Measurements from ENCODE around the gene GPR149. TPM values are rescaled to one million over a fixed set of nuclear protein-coding genes. Genes with fewer than 3 reads are reported as not detected.

The GPR149 gene
- polyA plus RNA-seq, 3 donors, result not detected

DNA sequence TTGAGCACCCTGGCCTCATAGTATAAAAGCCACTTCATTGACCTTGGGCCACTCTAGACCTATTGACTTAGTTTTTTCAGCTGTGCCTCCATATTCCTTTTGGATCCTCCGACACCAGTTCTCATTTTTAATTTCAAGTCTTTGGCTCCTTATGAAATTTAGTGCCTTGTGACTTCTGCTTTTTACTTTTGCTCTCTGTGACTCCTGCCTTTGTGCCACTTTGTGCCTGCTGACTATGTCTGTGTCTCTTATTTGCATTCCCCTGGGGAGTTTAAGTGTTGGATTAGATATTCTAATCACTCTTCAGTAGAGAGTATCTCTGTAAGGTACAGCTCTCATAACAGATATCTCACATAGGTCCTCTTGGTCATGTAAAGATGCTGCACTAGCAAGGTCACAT lies 39.6 kb upstream of the GPR149 start:
- Histone ChIP-seq H3K4me3 (replicated peaks in 1 of 3; ENCODE audit: low read depth in 2 of 3, low read length in 3 of 3) (no peak overlapping the region), H3K27me3 (ENCODE audit: control insufficient read depth in 2 of 2, insufficient read depth in 2 of 2, low read length in 2 of 2) (no peaks in the 10 kb centered on the region), H2AFZ (ENCODE audit: insufficient read depth, low read depth, low read length, poor library complexity, severe bottlenecking) (no peak overlapping the region), H3K36me3 (replicated peaks in 1 of 2; ENCODE audit: control insufficient read depth in 1 of 2, insufficient read depth in 2 of 2, low read length in 2 of 2) (no peaks in the 10 kb centered on the region), H3K4me2 (replicated peaks; ENCODE audit: extremely low read depth, low read length, poor library complexity, severe bottlenecking) (no peak overlapping the region), H3K4me1 (ENCODE audit: control insufficient read depth in 1 of 2, insufficient read depth in 2 of 2, low read length in 2 of 2) (no peaks in the 10 kb centered on the region), H3K79me2 (ENCODE audit: insufficient read depth, low read length) (no peaks in the 10 kb centered on the region), H3K9me3 (replicated peaks in 1 of 2; ENCODE audit: control insufficient read depth in 1 of 2, insufficient read depth in 1 of 2, low read length in 2 of 2) (peaks cover 3 to 7% of the 10 kb centered on the region in 2 donors), H4K20me1 (ENCODE audit: insufficient read depth, low read length) (no peaks in the 10 kb centered on the region), H3K27ac (ENCODE audit: low read depth in 1 of 2, low read length in 2 of 2) (no peak overlapping the region), H3K9ac (ENCODE audit: insufficient read depth, low read length, poor library complexity, severe bottlenecking) (no peak overlapping the region)
- TF ChIP-seq, protein P1, sequence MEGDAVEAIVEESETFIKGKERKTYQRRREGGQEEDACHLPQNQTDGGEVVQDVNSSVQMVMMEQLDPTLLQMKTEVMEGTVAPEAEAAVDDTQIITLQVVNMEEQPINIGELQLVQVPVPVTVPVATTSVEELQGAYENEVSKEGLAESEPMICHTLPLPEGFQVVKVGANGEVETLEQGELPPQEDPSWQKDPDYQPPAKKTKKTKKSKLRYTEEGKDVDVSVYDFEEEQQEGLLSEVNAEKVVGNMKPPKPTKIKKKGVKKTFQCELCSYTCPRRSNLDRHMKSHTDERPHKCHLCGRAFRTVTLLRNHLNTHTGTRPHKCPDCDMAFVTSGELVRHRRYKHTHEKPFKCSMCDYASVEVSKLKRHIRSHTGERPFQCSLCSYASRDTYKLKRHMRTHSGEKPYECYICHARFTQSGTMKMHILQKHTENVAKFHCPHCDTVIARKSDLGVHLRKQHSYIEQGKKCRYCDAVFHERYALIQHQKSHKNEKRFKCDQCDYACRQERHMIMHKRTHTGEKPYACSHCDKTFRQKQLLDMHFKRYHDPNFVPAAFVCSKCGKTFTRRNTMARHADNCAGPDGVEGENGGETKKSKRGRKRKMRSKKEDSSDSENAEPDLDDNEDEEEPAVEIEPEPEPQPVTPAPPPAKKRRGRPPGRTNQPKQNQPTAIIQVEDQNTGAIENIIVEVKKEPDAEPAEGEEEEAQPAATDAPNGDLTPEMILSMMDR (IDR thresholded peaks at IDR 0.05), result no peak
- intact Hi-C loops (cut with micrococcal nuclease), result no loop called here
- WGBS (ENCODE audit: insufficient coverage), result no CpG with 5 or more reads among the region's 1 CpG
- Mint-ChIP-seq H3K4me3 (no peak overlapping the region), H3K9me3 (peaks cover 0 to 11% (median 6%) of the 10 kb centered on the region in 7 donors), H3K27me3 (ENCODE audit: low read depth in 3 of 3) (no peaks in the 10 kb centered on the region), H3K27ac (no peak overlapping the region), H3K4me1 (no peaks in the 10 kb centered on the region), H3K36me3 (no peaks in the 10 kb centered on the region)
- no peak for DNase-seq

DNA sequence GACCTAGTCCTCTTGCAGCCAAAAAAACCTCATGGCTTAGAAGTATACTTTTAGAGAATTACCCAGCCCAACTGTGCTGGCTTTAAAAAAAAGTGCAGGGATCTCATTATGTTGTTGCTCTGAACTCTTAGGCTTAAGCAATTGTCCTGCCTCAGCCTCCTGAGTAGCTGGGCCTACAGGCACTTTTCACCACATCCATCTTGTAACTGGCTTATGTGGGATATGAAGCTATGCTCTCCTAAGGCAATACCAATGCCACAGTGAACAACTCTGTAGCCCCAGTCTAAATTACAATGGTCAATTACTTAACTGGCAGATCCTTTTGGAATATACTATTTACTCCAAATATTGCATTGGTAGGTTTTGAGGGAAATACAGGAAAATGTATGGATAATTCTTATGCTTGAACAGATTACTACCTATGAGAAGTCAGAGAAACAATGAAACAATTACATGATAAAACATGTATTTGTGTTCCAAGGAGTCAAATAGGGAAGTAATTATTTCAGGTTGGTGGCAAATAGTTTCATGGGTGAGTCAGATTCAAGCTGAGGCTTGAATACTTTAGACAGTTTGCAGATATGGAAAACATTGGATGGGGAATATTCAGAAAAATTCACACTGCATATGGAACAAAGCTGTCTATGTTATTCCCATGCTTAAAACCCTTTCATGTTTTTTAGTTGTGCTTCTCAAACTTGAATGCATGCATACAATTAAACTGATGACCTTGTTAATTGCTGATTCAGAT lies 34.6 kb upstream of the GPR149 start:
- no peaks in the 10 kb centered on the region for H3K36me3 ChIP-seq (replicated peaks in 1 of 2; ENCODE audit: control insufficient read depth in 1 of 2, insufficient read depth in 2 of 2, low read length in 2 of 2)
- no peak overlapping the region for H3K27ac ChIP-seq (ENCODE audit: low read depth in 1 of 2, low read length in 2 of 2)
- H3K27ac Mint-ChIP-seq, result no peak overlapping the region
- no peak overlapping the region for H3K4me2 ChIP-seq (replicated peaks; ENCODE audit: extremely low read depth, low read length, poor library complexity, severe bottlenecking)
- H3K79me2 ChIP-seq (ENCODE audit: insufficient read depth, low read length), result no peaks in the 10 kb centered on the region
- peaks cover 0 to 4% (median 3%) of the 10 kb centered on the region in 7 donors for H3K9me3 Mint-ChIP-seq
- H3K9ac ChIP-seq (ENCODE audit: insufficient read depth, low read length, poor library complexity, severe bottlenecking), result no peak overlapping the region
- H3K27me3 Mint-ChIP-seq (ENCODE audit: low read depth in 3 of 3), result no peaks in the 10 kb centered on the region
- no peak overlapping the region for H3K4me3 Mint-ChIP-seq
- DNase-seq, result no peak
- H3K9me3 ChIP-seq (replicated peaks in 1 of 2; ENCODE audit: control insufficient read depth in 1 of 2, insufficient read depth in 1 of 2, low read length in 2 of 2), result no peaks in the 10 kb centered on the region
- no peak overlapping the region for H3K4me3 ChIP-seq (replicated peaks in 1 of 3; ENCODE audit: low read depth in 2 of 3, low read length in 3 of 3)
- no peak overlapping the region for H2AFZ ChIP-seq (ENCODE audit: insufficient read depth, low read depth, low read length, poor library complexity, severe bottlenecking)
- no peaks in the 10 kb centered on the region for H3K36me3 Mint-ChIP-seq
- H3K27me3 ChIP-seq (ENCODE audit: control insufficient read depth in 2 of 2, insufficient read depth in 2 of 2, low read length in 2 of 2), result no peaks in the 10 kb centered on the region
- TF ChIP-seq, protein P1 (IDR thresholded peaks at IDR 0.05), result no peak
- no peaks in the 10 kb centered on the region for H4K20me1 ChIP-seq (ENCODE audit: insufficient read depth, low read length)
- intact Hi-C loops (cut with micrococcal nuclease), result no loop called here
- no peaks in the 10 kb centered on the region for H3K4me1 ChIP-seq (ENCODE audit: control insufficient read depth in 1 of 2, insufficient read depth in 2 of 2, low read length in 2 of 2)
- no peaks in the 10 kb centered on the region for H3K4me1 Mint-ChIP-seq

Measured in CD14-positive monocyte (primary cell).